ENCODE data around the gene AGMO.

DNA sequence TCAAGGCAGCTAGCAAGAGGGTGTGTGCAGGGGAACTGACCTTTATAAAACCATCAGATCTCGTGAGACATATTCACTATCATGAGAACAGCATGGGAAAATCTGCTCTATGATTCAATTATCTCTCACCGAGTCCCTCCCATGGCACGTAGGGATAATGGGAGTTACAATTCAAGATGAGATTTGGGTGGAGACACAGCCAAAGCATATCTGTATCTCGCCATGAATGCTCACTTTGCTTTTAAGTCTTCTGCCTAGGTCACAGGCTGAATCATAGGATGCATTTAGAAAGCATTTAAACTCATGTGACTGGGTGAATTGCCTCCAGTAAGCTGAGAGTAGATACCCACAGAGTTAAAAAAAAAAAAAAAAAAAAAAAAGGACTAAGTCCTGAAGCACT, 220.0 kb downstream of the AGMO start:
- no peak for TF ChIP-seq EZH2 (IDR thresholded peaks at IDR 0.05; ENCODE audit: borderline replicate concordance, insufficient read depth, low read depth, low read length, poor library complexity, severe bottlenecking)
- TF ChIP-seq, protein P1, sequence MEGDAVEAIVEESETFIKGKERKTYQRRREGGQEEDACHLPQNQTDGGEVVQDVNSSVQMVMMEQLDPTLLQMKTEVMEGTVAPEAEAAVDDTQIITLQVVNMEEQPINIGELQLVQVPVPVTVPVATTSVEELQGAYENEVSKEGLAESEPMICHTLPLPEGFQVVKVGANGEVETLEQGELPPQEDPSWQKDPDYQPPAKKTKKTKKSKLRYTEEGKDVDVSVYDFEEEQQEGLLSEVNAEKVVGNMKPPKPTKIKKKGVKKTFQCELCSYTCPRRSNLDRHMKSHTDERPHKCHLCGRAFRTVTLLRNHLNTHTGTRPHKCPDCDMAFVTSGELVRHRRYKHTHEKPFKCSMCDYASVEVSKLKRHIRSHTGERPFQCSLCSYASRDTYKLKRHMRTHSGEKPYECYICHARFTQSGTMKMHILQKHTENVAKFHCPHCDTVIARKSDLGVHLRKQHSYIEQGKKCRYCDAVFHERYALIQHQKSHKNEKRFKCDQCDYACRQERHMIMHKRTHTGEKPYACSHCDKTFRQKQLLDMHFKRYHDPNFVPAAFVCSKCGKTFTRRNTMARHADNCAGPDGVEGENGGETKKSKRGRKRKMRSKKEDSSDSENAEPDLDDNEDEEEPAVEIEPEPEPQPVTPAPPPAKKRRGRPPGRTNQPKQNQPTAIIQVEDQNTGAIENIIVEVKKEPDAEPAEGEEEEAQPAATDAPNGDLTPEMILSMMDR (IDR thresholded peaks at IDR 0.05): no peak

Measured in B cell (primary cell).